HG02970 (cell line): ENCODE data around the gene TMPRSS2.

Source experiments
- ATAC-seq: cut with Tn5 transposase; IDR thresholded peaks from one replicate; pipeline ENCODE4 v1.9.1; 2021; ENCODE audit warnings: mild to moderate bottlenecking, moderate library complexity, moderate number of reproducible peaks; ENCODE audit not compliant: unreplicated experiment, low FRiP score

Gene TMPRSS2

GRCh38 chr21:41511858-41512257, 3.9 kb upstream of the TMPRSS2 start:
- ATAC-seq = no peak

- ATAC-seq = no peak
Observed at GRCh38 chr21:41510500-41510899, 2.5 kb upstream of the TMPRSS2 start.

DNA sequence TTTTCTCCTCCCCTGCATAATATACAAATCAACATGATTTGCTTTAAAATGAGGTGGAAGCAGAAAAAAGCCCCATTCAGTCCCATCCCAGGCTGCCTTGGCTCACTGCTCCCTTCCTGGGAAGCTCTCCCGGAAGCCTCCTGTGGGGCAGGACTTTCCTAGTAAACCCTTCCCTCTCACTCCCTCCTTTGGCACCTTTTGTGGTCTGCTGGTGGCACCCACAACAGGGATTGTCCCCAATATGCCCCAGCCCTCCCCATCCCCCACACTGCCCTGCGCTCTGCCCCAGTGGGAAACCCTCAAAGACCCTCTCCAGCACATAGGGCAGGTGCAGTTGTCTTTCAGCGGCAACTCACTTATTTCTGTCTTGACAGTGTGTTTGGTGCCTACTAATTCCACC, 1.8 kb upstream of the TMPRSS2 start:
- ATAC-seq = no peak

- ATAC-seq = no peak
Observed at GRCh38 chr21:41509145-41509496, 1.2 kb upstream of the TMPRSS2 start.

DNA sequence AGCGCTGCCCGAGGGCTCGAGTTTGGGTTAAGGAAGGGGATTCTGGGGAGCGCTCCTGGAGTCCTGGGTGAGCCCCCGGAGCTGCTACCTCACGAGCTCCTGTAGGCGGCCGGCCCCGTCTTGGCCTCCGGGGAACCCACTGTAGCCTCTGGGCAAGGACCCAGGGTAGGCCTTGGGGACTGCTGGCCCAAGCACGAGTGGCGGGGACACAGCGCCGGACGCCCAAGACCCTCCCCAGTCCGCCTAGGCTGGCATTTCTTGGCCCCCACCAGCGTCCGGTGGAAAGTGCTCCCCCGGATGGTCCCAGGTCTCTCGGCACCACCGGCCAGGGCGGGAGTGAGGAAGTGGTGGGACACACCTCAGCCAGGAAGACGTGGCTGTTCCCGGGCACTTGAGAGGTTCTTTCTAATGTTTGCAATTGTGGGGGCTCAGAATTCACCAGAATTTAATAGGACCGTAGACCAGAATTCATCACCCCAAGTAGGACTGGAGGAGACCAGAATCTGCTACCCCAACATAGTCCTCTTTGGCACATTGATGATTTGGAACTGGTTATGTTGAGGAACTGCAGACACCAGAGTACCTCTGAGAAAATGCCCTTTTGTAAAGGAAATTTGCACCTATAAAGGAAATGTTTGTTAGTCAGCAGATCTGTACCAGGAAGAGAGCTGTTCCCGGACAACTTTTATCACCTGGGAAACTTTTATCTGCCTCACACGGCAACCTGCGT, 622 bp upstream of the TMPRSS2 start:
- no peak for ATAC-seq

GRCh38 chr21:41506611-41507520, 1.1 kb downstream of the TMPRSS2 start:
- ATAC-seq = no peak

GRCh38 chr21:41506005-41506594, 1.9 kb downstream of the TMPRSS2 start:
- no peak for ATAC-seq

DNA sequence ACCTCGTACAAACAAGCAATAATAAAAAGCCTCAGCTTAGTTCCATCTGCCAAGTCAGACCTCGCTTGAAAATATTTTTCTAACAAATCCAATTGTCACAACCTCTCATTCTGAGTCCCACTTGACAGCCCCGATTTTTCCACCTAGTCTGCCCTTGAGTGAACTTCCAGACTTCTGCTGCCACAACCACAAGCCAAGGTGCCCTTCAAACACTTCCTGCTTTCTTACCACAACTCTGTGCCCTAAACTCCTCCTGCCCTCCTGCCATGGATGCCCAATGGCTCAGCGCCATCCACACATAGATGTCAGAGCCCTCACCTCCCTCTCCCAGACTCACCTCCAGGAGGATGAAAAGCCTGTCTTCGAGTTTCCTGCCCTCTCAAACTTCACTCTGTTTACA, 3.9 kb downstream of the TMPRSS2 start:
- ATAC-seq = no peak

- ATAC-seq = no peak
Observed at GRCh38 chr21:41503331-41503730, 4.6 kb downstream of the TMPRSS2 start.

GRCh38 chr21:41501919-41502318, 6.0 kb downstream of the TMPRSS2 start:
- no peak for ATAC-seq

- ATAC-seq = no peak
Observed at GRCh38 chr21:41500931-41501381, 7.0 kb downstream of the TMPRSS2 start.

DNA sequence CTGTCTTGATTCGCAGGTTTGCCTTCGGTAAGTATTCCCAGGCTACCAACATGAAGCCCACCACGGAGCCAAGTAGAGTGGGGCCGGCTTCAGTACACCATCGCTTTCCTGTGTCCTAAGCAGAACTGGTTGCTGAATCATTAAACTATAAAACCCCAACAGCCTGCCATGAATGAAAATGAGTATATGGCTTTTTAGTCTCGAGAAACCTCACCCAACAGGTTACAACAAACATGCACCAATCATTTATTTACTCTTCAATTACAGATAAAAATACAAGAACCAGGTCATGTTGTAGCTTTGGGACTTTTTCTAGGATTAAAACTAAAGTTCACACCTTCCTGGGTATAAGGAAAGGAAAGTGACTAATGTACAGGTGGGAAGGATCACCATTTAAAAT, 7.6 kb downstream of the TMPRSS2 start:
- ATAC-seq = no peak

DNA sequence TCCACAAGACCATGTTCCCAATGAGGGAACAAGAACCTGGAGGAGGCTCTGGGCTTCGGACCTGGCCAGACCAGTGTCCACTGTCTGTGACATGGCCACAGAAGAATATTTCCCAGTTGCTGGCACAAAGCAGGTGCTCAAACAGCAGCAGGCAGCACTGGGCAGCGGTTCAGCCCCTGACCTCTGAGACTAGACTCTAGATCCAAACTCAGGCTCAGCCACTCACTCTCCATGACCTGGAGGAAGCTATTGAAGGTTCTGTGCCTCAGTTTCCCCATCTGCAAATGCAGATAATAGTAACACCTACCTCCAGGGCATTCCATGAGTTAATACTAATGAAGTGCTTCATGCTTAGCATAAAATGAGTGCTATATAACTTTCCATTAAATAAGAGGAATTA, 8.0 kb downstream of the TMPRSS2 start:
- ATAC-seq = no peak

DNA sequence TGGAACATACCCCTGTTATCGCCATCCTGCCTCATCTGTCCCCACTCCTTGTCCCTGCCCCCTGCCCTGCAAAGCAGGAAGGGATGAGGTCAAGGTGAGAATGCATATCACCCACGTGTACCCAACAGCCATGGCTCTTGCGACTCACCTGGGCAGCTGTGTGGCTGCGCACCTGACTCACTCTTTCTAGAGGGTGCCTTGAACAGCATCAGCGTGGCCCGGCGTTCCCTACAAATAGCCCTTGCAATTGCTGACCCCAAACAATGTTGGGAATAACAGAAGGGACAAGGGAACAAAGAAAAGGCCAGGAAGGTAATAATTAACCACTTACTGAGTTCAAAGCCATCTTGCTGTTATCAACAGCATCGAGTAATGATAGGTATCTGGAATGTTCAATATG, 10.2 kb downstream of the TMPRSS2 start:
- no peak for ATAC-seq

DNA sequence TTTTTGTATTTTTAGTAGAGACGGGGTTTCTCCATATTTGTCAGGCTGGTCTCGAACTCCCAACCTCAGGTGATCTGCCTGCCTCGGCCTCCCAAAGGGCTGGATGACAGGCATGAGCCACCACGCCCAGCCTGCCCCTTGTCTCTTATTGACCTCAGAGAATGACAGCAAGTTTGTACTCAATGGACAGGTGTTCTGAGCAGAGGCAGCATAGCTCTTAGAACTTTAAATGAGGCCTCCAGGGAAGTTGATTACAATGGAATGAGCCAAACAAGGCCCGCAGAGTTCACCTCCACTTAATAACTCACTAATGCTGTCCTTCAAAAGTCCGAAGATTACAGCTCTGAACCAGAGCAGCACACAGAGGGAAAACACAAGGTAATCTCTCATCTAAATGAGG, 10.9 kb downstream of the TMPRSS2 start:
- ATAC-seq = no peak

DNA sequence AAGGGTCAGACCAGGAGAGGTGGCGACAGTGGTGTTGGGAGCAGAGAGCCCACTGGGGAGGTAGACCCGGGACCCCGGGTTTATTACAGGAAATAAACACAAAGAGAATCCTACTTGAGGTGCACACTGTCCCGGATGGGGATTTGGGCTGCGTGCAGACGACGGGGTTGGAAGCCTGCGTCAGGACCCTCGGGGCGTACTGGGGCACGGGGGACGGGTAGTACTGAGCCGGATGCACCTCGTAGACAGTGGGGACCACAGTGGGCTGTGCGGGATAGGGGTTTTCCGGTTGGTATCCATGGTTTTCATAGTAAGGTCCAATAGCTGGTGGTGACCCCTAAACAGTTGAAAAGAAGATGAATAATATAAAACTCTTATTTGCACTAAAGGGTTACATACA, 13.7 kb downstream of the TMPRSS2 start:
- no peak for ATAC-seq

- ATAC-seq = no peak
Observed at GRCh38 chr21:41491412-41491811, 16.5 kb downstream of the TMPRSS2 start.

DNA sequence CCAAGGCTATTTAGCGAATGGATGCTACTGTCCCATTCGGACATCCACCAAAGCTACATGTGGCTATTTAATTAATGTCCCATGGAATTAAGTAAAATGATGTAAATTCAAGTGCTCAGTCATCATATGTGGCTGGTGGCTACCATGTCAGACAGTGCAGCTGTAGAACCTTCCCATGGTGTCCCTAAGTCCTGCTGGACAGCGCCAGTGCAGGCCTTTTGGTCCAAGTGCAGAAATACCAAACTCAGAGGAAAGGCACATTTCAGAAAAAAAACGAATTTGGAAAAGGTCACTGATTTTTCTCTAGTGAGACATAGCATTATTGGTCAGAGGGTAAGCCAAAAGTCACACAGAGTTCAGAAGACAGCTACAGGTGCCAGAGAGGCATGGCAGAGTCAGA, 17.6 kb downstream of the TMPRSS2 start:
- no peak for ATAC-seq

DNA sequence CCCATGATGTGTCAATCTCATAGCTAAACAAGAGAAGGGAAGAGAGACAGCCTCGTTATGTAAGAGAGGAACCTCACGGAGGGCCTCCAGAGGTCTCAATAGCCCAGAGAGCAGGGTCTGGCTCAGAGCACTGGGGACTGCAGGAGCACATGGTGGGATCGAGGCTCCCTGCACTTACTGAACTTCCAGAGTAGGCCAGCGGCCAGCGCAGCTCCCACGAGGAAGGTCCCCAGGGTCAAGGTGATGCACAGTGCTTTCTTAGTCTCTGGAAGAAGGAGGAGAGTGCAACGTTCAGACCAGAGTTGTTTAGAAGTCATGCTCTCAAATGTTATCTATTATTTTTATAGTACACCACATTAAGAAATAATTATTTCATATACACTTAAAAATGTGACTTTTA, 18.6 kb downstream of the TMPRSS2 start:
- no peak for ATAC-seq

GRCh38 chr21:41488080-41488479, 19.9 kb downstream of the TMPRSS2 start:
- no peak for ATAC-seq

DNA sequence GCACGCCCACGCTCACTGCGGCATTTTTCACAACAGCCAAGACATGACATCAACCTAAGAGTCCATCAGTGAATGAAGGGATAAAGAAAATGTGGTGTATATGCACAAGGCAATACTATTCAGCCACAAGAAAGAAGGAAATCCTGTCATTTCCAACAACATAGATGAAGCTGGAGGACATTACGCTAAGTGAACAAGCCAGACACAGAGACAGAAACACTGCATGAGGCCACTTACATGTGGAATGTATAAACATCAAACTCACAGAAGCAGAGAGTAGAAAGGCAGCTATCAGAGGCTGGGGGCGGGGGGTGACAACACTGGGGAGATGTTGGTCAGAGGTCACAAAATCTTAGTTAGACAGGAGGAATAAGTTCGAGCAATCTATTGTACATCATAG, 20.9 kb downstream of the TMPRSS2 start:
- no peak for ATAC-seq
